CD4-positive, alpha-beta T cell treated with Interleukin-21 for 1 hour (primary cell): ENCODE results near the gene PKN1.
A peak's percentile ranks its signal among the peaks of the same experiment; 100 is the strongest.

Experiments used
- DNase-seq: peaks from one replicate; pipeline ENCODE4 v3.0.0-alpha.2; 2020

Gene PKN1

DNA sequence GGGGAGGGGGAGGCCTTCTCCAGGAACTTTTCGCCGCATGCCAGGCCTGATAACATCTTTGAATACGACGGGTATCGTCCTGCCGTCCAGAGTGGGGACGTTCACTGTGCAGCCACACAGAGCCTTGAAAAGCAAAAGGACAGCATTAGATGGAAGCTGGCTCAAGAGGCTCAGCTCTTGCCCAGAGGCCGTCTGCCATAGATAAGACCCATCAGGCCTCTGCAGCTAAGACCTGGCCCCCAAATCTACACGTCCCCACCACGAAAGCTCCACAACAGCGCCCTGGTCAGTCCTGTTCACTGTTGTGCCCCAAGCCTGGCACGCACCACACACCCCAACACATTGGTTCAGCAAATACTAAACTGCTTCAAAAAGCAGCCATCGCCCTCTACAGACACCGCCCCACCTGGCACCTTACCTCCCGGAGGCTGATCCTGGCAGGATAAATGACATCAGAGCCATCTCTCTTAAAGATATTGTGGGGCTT, 83.0 kb downstream of the PKN1 start:
- DNase-seq = peak; percentile 34

DNA sequence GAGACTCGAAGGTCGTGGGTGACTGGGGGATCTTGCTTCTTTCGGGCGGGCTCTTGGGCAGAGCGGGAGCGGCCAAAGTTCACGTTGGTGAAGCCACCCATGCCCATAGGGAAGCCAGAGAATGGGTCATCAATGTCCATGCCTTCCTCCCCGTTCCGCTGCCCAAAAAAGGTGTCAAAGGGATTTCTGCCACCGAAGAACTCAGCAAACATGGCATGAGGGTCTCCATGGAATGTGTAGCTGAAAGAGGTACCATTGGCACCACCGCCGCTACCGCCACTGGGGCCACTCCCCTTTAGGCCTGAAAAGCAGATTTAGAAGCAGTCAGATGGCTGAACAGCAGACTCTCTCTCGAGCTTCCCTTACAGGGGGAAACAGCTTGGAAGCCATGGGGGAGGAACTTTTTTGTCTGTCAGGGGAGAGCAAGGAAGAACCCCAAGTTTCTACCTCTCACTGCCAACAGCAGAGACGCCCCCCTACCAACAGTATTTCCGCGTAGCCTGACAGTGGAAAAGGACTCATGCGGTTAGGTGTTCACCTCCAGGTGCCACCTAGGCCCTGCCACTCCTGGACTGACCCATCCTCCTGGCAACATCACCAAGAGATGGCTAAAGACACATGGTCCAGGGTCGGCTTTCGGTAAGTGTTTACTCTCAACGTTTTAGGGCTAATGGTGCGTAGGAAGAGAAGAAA, 83.8 kb downstream of the PKN1 start:
- peak; percentile 49 for DNase-seq

DNA sequence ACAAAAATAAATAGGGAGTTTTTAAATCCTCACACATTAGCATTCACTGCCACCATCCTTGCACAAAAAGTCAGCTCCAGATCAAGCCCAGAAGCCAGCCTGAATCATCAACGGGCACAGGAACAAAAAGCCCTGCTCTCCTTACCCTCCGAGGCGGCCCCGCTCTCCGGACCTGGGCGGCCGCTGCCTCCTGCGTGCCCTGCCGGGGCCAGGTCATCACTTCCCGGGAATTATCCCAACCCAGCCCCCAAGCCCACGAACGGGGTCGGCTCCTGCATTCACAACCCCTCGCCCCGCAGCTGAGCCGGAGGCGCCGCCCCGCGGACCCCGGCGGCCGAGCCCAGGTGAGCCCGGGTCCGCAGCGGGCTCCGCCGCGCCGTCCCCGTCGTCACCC, 84.3 kb downstream of the PKN1 start:
- no peak for DNase-seq

DNA sequence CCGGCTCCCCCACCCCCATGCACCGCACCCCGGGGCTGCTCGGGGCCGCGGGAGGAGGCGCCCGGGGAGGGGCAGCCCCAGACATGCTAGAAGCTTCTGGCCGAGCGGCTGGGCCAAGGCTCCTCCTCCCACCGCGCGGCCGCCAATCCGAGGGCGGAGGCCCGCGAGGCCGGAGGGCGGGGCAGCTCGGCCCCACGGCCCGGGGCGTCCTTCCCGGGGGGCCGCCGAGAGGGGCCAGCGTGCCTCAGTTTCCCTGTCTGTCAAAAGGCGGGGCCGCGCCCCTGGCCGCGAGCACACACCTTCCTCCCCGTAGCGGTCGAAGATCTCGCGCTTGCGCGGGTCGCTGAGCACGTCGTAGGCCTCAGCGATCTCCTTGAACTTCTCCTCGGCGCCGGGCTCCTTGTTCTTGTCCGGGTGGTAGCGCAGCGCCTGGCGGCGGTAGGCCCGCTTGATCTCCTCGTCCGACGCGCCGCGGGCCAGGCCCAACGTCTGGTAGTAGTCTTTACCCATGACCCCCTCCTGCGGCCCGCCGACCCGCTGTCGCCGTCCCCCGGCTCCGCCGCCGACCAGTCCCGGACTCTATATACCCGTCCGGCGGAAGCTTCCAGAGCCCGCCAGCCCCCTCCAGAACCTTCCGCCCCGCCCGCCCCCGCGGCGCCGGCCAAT, 84.9 kb downstream of the PKN1 start, which contains the start of gene DNAJB1:
DNAJB1 (minus strand) TSS at position 558 of the 666 bp plus-strand sequence; CDS start at position 510, 48 bp downstream.
- DNase-seq = peak; percentile 79

DNA sequence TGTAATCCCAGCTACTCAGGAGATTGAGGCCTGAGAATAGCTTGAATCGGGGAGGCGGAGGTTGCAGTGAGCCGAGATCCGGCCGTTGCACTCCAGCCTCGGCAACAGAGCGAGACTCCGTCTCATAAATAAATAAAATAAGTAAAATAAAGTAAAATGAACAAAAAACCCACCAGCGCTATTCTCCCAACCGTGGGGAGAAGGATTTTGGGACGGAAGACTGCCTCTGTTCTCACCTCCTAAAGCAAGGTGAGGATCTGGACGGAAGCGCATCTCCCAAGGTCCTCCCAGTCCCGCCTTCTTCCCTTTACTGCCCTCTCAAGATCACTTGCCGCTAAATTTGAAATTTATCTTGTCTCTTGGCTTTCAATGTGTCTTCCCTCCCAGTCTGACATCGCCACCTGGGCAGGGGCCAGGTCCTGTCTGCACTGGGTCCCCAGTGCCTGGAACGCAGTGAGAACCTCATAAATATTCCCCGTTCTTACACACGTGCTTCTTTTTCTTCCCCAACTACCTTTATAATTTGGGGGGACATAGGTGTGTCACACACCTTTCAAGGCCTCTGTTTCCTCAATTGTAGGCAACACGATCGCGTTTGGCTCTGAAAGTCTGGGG, 86.2 kb downstream of the PKN1 start:
- DNase-seq = no peak

DNA sequence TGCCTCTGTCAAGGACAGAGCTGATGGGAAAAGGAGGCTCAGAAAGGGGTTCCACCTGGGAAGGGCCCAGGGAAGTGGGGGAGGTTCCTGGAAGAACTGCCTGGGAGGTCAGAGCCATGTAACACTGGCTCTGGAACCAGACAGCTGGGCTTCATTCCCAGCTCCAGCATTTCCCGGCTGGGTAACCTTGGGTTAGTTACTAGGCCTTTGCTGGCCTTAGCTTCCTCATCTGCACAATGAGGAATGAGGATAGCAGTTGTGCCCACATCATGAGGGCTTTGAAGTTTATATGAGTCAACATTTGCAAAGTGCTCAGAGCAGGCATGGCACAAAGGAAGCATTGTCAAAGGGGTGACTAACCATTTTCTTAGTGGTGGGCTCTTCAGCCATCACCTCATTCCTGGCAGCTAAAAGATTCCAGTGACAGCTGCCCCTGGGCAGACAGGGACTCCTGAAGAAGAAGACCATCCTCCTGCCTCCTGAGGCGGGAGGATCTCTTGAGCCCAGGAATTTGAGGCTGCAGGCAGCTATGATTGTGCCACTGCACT, 86.8 kb downstream of the PKN1 start:
- peak; percentile 31 for DNase-seq

DNA sequence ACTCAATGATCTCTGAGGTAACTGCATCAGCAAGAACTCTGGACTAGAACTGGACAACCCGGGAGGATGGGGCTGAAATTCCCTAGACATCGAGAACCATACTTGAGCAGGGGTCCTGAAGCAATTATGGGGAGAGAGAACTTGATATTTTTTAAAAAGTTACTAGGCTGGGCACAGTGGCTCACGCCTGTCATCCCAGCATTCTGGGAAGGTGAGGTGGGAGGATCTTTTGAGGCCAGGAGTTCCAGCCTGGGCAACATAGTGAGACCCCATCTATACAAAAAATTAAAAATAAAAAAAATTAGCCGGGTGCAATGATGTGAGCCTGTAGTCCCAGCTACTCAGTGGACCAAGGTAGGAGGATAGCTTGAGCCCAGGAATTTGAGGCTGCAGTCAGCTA, 87.4 kb downstream of the PKN1 start:
- no peak for DNase-seq
